KOPT-K1 (cell line): ENCODE measurements around the gene THBS3.
A peak's percentile ranks its signal among the peaks of the same experiment; 100 is the strongest.
"Not testable (repeated sequence)": the region's sequence is repeated elsewhere in the genome, so short reads cannot be mapped to it uniquely, and the experiment has no call there.

Experiments used
- H3K27ac ChIP-seq: fragments of 200-600 bp; sonication (generic); 2 replicates; pipeline ENCODE4 v1.5.1; 2016; ENCODE audit warnings: antibody characterized with exemption, mild to moderate bottlenecking, low read depth, low read length; ENCODE audit not compliant: poor library complexity, severe bottlenecking
- H3K36me3 ChIP-seq: fragments of 200-600 bp; sonication (generic); 2 replicates; pipeline ENCODE4 v1.5.1; 2017; ENCODE audit warnings: antibody characterized with exemption, mild to moderate bottlenecking, low read length, moderate library complexity; ENCODE audit not compliant: insufficient read depth
- H3K9me3 ChIP-seq: fragments of 200-600 bp; sonication (generic); 2 replicates; pipeline ENCODE4 v1.5.1; 2017; ENCODE audit warnings: antibody characterized with exemption, low read length, mild to moderate bottlenecking; ENCODE audit not compliant: insufficient read depth, poor library complexity, severe bottlenecking

Gene THBS3

DNA sequence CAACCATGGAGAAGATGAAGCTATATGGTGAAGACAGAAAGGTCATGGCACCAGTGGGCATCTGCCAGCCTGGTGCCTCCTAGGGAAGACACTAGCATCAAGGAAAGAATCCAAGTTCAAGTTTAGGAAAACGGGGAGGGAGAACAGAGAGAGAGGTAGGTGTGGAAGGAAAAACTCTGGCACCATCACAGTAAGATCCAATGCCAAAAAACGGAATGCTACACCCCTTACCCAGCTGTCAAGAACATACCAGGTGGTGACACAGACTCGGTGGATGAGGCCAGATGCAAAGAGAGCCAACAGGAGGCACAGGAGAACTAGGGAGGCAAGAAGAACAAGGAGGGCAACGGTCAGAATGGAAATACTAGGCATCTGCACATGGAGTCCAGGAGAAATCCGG lies 38.2 kb downstream of the THBS3 start:
- H3K36me3 ChIP-seq = peaks cover 19% of the 10 kb centered on the region; the same call in 1 of the 2 replicates
- H3K9me3 ChIP-seq = no peaks in the 10 kb centered on the region
- H3K27ac ChIP-seq = no peak overlapping the region

DNA sequence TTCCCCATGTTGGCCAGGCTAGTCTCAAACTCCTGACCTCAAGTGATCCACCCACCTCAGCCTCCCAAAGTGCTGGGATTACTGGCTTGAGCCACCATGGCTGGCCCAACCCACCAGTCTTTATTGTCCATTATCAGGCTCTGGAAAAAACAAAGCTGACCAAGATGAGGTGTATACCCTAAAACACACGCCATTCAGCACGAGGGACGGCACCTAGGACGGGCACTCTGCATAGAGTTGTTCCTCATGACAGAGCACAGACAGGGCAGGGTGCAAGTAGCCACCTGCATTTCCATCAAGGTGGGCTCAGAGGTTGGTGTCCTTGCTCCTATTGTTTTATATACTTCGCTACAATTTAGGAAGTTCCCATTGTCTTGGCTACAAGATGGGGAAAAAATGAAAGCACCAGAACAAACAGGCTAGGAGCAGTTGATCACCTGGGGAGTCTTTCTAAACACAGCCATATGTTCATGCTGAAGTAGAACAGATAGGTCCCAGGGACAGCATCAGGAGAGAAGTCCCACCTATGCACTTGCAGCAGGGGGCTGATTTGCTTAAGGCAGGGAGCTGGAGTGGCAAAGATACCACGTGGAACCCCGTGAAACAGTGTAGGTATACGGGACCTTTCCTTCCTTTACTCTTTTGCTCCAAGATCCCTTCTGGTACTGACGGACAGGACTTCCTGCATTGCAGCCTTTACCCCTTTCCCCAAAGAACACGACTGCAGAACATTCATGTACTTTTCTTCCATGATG lies 39.1 kb downstream of the THBS3 start:
- Histone ChIP-seq H3K27ac (no peak overlapping the region), H3K36me3 (peaks cover 19% of the 10 kb centered on the region; the same call in 1 of the 2 replicates)

DNA sequence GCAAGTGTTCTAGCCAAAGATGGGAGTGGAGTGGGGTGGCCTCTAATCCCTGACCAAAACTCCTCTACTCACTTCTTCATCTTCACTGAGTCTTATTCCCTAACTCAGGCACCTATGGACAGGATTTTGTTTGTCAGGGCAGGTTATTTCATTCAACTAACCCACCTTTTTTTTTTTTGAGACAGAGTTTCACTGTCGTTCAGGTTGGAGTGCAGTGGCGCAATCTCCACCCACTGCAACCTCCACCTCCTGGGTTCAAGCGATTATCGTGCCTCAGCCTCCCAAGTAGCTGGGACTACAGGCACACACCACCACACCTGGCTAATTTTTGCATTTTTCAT lies 39.6 kb downstream of the THBS3 start:
- H3K9me3 ChIP-seq = not testable (repeated sequence)

More for the DNA sequence above, 39.1 kb downstream of the THBS3 start:
- H3K9me3 ChIP-seq = no peaks in the 10 kb centered on the region

GRCh38 chr1:155167166-155168104 lies 40.3 kb downstream of the THBS3 start:
- Histone ChIP-seq H3K9me3 (no peaks in the 10 kb centered on the region), H3K36me3 (peaks cover 19% of the 10 kb centered on the region; the same call in 1 of the 2 replicates), H3K27ac (peak overlapping the region; percentile 28)

More for the DNA sequence above, 39.6 kb downstream of the THBS3 start:
- H3K36me3 ChIP-seq = peaks cover 19% of the 10 kb centered on the region; the same call in 1 of the 2 replicates
- H3K27ac ChIP-seq = not testable (repeated sequence)

DNA sequence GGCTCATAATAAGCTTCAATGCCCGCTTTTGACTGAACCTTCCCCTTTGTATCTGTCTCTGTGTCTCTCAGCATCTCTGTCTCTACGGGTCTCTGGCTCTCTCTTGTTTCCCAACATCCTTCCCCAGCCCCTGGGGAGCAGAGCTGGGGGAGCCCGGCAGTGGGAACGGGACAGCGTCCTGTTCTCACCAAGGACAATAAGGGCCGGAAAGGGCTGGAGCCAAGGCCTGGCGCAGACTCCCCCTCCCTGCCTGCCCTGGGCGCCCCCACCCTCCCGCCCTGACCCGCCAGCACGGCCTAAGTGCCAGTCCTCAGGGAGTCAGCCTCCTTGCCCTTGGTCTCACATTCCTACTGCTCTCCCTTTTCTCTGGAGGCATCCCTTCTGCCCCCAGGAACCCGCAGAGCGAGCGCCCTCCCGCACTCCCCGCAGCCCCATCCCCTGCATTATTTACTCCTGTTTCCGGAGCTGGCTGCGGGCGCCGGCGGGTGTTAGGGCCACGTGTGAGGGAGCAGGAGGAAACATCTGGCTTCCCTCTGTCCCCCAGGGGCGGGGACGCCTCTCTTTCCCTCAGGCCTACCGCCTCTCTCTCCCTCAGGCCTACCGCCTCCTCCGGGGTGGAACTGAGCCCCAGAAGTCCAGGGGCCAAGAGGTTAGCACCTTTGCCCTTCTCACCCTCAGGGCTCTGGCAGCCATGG lies 41.1 kb downstream of the THBS3 start:
- Histone ChIP-seq H3K27ac (peak overlapping the region; percentile 28), H3K36me3 (peaks cover 19% of the 10 kb centered on the region; the same call in 1 of the 2 replicates), H3K9me3 (no peaks in the 10 kb centered on the region)

- H3K27ac ChIP-seq = no peak overlapping the region
Measured at GRCh38 chr1:155166051-155166470, 41.6 kb downstream of the THBS3 start.

GRCh38 chr1:155164625-155165024 lies 43.1 kb downstream of the THBS3 start:
- H3K27ac ChIP-seq = not testable (repeated sequence)

More at GRCh38 chr1:155166051-155166470, 41.6 kb downstream of the THBS3 start:
- Histone ChIP-seq H3K36me3 (peaks cover 19% of the 10 kb centered on the region; the same call in 1 of the 2 replicates), H3K9me3 (no peaks in the 10 kb centered on the region)

GRCh38 chr1:155163785-155164184 lies 43.9 kb downstream of the THBS3 start:
- H3K27ac ChIP-seq, H3K9me3 ChIP-seq, H3K36me3 ChIP-seq: not testable (repeated sequence)

More at GRCh38 chr1:155164625-155165024, 43.1 kb downstream of the THBS3 start:
- peaks cover 11% of the 10 kb centered on the region; the same call in 1 of the 2 replicates for H3K36me3 ChIP-seq
- not testable (repeated sequence) for H3K9me3 ChIP-seq

- H3K36me3 ChIP-seq, H3K27ac ChIP-seq, H3K9me3 ChIP-seq: not testable (repeated sequence)
Measured at GRCh38 chr1:155162631-155163030, 45.1 kb downstream of the THBS3 start.

DNA sequence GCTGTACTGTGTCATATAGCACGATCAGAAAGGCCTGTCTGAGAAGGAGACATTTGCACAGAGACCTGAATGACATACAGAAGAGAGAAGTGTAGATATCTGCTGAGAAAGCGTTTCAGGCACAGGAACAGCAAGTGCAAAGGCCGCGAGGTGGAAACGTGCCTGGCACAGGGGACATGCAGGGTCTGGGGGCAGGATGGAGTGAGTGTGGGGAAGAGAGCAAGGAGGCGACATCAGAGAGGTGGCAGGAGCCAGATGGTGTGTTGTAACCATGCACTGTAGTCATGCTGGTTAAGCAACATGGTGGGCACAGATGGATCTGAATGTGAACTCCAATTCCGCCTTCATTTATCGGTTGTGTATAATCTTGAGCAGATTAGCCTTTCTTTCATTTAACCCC lies 47.6 kb downstream of the THBS3 start:
- Histone ChIP-seq H3K9me3 (no peaks in the 10 kb centered on the region), H3K36me3 (no peaks in the 10 kb centered on the region), H3K27ac (no peak overlapping the region)

GRCh38 chr1:155158991-155159390 lies 48.7 kb downstream of the THBS3 start:
- H3K27ac ChIP-seq = no peak overlapping the region
- H3K36me3 ChIP-seq = no peaks in the 10 kb centered on the region

GRCh38 chr1:155155996-155156643 lies 51.6 kb downstream of the THBS3 start:
- not testable (repeated sequence) for H3K27ac ChIP-seq, H3K36me3 ChIP-seq, H3K9me3 ChIP-seq

More at GRCh38 chr1:155158991-155159390, 48.7 kb downstream of the THBS3 start:
- H3K9me3 ChIP-seq = no peaks in the 10 kb centered on the region
